GM12878 (cell line): Measurements from ENCODE around the gene LYPLA2. TPM values are rescaled to one million over a fixed set of nuclear protein-coding genes. Genes with fewer than 3 reads are reported as not detected.

Experiments
- ATAC-seq: fragments of 200-7000 bp; cut with Tn5 transposase; 3 replicates; pipeline ENCODE4 v1.9.1; 2020; ENCODE audit warnings: mild to moderate bottlenecking, moderate library complexity
- BruUV-seq: library from RNA; stranded (reverse); fragments of 400-500 nt; replicated peaks from 2 replicates; lab custom pipeline; 2021; lab: Mats Ljungman, UMichigan
- CTCF ChIA-PET: fragments of 300-600 bp; sonication (Branson Sonifier 250); formaldehyde crosslinking; extraction: SDS; loops from one replicate; lab custom pipeline; 2021; ENCODE audit warnings: inconsistent platforms; lab: Yijun Ruan, JAX
- POLR2A ChIA-PET: fragments of 350-600 bp; formaldehyde crosslinking; extraction: SDS; loops from one replicate; lab custom pipeline; 2021; ENCODE audit warnings: inconsistent platforms; lab: Charles Lee
- RAD21 ChIA-PET: fragments of 300-600 bp; sonication (Branson Sonifier 250); formaldehyde crosslinking; loops from one replicate; lab custom pipeline; 2023; ENCODE audit warnings: antibody characterized with exemption; ENCODE audit not compliant: unreplicated experiment; lab: Charles Lee
- SMC1A ChIA-PET: fragments of 300-600 bp; sonication (Branson Sonifier 250); formaldehyde crosslinking; loops from one replicate; lab custom pipeline; 2023; ENCODE audit not compliant: unreplicated experiment, uncharacterized antibody; lab: Charles Lee
- DNase-seq: peaks from one replicate; pipeline ENCODE4 v3.0.0-alpha.2; 2011; ENCODE audit warnings: low read depth, low spot score
- FAIRE-seq: peaks from 3 replicates; lab custom pipeline; 2011; peaks lifted over from hg19 to GRCh38; lab: Jason Lieb, UNC
- H2AFZ ChIP-seq: 2 replicates; pipeline ENCODE4 v1.6.0; 2011; ENCODE audit warnings: low read depth, low read length, control low read depth; ENCODE audit not compliant: control insufficient read depth
- H3K27ac ChIP-seq: 2 replicates; pipeline ENCODE4 v1.5.1; 2011; ENCODE audit warnings: control low read depth; ENCODE audit not compliant: control insufficient read depth, insufficient read depth
- H3K27me3 ChIP-seq, 2 experiments: replicated peaks in 1 of 2; 2 replicates each; pipeline versions ENCODE4 v1.6.0 to v1.6.1; 2011; ENCODE audit warnings: low read length in 1 of 2; ENCODE audit not compliant: control insufficient read depth in 2 of 2, insufficient read depth in 2 of 2
- H3K36me3 ChIP-seq, 2 experiments: 2 replicates each; pipeline ENCODE4 v1.5.1; 2011; ENCODE audit warnings: low read length in 1 of 2; ENCODE audit not compliant: control insufficient read depth in 2 of 2, insufficient read depth in 2 of 2
- H3K4me1 ChIP-seq: 2 replicates; pipeline ENCODE4 v1.6.1; 2011; ENCODE audit warnings: mild to moderate bottlenecking, low read length, moderate library complexity, mixed read lengths; ENCODE audit not compliant: control insufficient read depth, insufficient read depth
- H3K4me2 ChIP-seq: 2 replicates; pipeline ENCODE4 v1.6.0; 2011; ENCODE audit warnings: control low read depth; ENCODE audit not compliant: control insufficient read depth, insufficient read depth
- H3K4me3 ChIP-seq: fragments of 200-600 bp; sonication (generic); 2 replicates; pipeline ENCODE4 v1.5.1; 2016
- H3K79me2 ChIP-seq: 2 replicates; pipeline ENCODE4 v1.6.0; 2011; ENCODE audit warnings: low read length; ENCODE audit not compliant: control insufficient read depth, insufficient read depth
- H3K9ac ChIP-seq: 2 replicates; pipeline ENCODE4 v1.8.0; 2011; ENCODE audit warnings: low read length, control low read depth, mixed read lengths; ENCODE audit not compliant: control insufficient read depth, insufficient read depth
- H3K9me3 ChIP-seq: replicated peaks from 3 replicates; pipeline ENCODE4 v1.5.1; 2011; ENCODE audit warnings: mild to moderate bottlenecking, low read length; ENCODE audit not compliant: control insufficient read depth, insufficient read depth
- H4K20me1 ChIP-seq: 2 replicates; pipeline ENCODE4 v1.6.0; 2011; ENCODE audit not compliant: control insufficient read depth, insufficient read depth
- CBX5 ChIP-seq: sonication (generic); IDR thresholded peaks from 2 replicates; pipeline ENCODE4 v1.6.1; 2016; ENCODE audit warnings: low read depth, moderate library complexity, mild to moderate bottlenecking, inconsistent platforms
- ESRRA ChIP-seq: IDR thresholded peaks from 2 replicates; pipeline ENCODE4 v1.6.1; 2012; ENCODE audit warnings: mild to moderate bottlenecking, low read length, improper control_type of control experiment
- ETV6 ChIP-seq, 2 experiments: fragments of 450-650 bp in 1 of 2; IDR thresholded peaks in 1 of 2; conservative IDR thresholded peaks in 1 of 2; 2 replicates each; pipeline ENCODE4 v1.6.1; 2014; ENCODE audit warnings: antibody characterized with exemption in 1 of 2, borderline replicate concordance in 1 of 2, low read depth in 1 of 2, mild to moderate bottlenecking in 1 of 2, moderate library complexity in 1 of 2
- KAT2A ChIP-seq: conservative IDR thresholded peaks from 2 replicates; pipeline ENCODE4 v1.6.1; 2011; ENCODE audit warnings: low read depth, low read length; ENCODE audit not compliant: control insufficient read depth
- PAX5 ChIP-seq: IDR thresholded peaks from 2 replicates; pipeline ENCODE4 v1.6.1; 2011; ENCODE audit warnings: low read depth, low read length, borderline replicate concordance
- POLR2AphosphoS2 ChIP-seq: IDR thresholded peaks from 2 replicates; pipeline ENCODE4 v1.6.1; 2011; ENCODE audit warnings: low read depth, mild to moderate bottlenecking, low read length, improper control_type of control experiment, moderate library complexity
- POU2F2 ChIP-seq: IDR thresholded peaks from 3 replicates; pipeline ENCODE4 v1.6.1; 2011; ENCODE audit warnings: low read depth, mild to moderate bottlenecking, low read length, borderline replicate concordance
- RUNX3 ChIP-seq: IDR thresholded peaks from 2 replicates; pipeline ENCODE4 v1.6.1; 2012; ENCODE audit warnings: low read length, inconsistent platforms
- SMAD1 ChIP-seq: fragments of 450-650 bp; IDR thresholded peaks from 2 replicates; pipeline ENCODE4 v1.6.1; 2018; ENCODE audit warnings: mild to moderate bottlenecking, low read depth; ENCODE audit not compliant: partially characterized antibody
- SREBF2 ChIP-seq: IDR thresholded peaks from 2 replicates; pipeline ENCODE4 v1.6.1; 2012; ENCODE audit warnings: mild to moderate bottlenecking, low read length
- SUZ12 ChIP-seq: fragments of 200-600 bp; sonication (generic); IDR thresholded peaks from one replicate; pipeline ENCODE4 v1.6.1; 2018; ENCODE audit warnings: antibody characterized with exemption, mild to moderate bottlenecking; ENCODE audit not compliant: unreplicated experiment
- WGBS: methylation state at CpG from one replicate; pipeline ENCODE4 v1.1.6; 2016; ENCODE audit warnings: low lambda C conversion rate; ENCODE audit not compliant: insufficient replicate concordance, insufficient coverage; ENCODE audit errors: missing lambda C conversion rate; 5-methylcytosine and 5-hydroxymethylcytosine counted together
- in situ Hi-C: fragments of 300-500 bp; cut with MboI; formaldehyde crosslinking; loops from 9 replicates; pipeline ENCODE4 v1.14.3; 2018; ENCODE audit warnings: mixed read lengths
- intact Hi-C: fragments of 100-400 bp; cut with micrococcal nuclease; formaldehyde crosslinking; loops from one replicate; pipeline ENCODE4 v1.14.2; 2022; ENCODE audit not compliant: unreplicated experiment
- polyA plus RNA-seq, 11 experiments: library from polyadenylated mRNA; depleted of rRNA in 4 of 11; unstranded in 6 of 11; stranded (reverse) in 5 of 11; fragments of >200 nt; fragmentation: Nextera tagmentation in 4 of 11; fragmentation: Illumina TruSeq in 1 of 11; extraction: Ambion mirVana in 4 of 11; extraction: Trizol in 1 of 11; gene quantifications; 1 replicate in 1 of 11; 2 replicates in 10 of 11; pipeline versions ENCODE4 v1.2.1 to v1.2.3, GENCODE V29; 2011 to 2016; ENCODE audit warnings: inconsistent platforms in 2 of 11, missing spikeins in 2 of 11, low read depth in 1 of 11
- total RNA-seq, 4 experiments: library from RNA; depleted of rRNA in 3 of 4; stranded (reverse); fragments of >200 nt in 3 of 4; fragmentation: Illumina TruSeq in 1 of 4; extraction: Trizol in 1 of 4; gene quantifications; 2 replicates each; pipeline versions ENCODE4 v1.2.1 to v1.2.3, GENCODE V29; 2013 to 2021
- TF ChIP-seq, protein P1 (sequence below): IDR thresholded peaks from 2 replicates; pipeline ENCODE4 v1.6.1; 2011; ENCODE audit warnings: mild to moderate bottlenecking, low read depth, low read length, moderate library complexity; ENCODE audit not compliant: insufficient replicate concordance
- TF ChIP-seq, protein P2 (sequence below): fragments of 450-650 bp; IDR thresholded peaks from 2 replicates; pipeline ENCODE4 v1.6.1; 2017; ENCODE audit warnings: antibody characterized with exemption, mild to moderate bottlenecking, moderate library complexity

LYPLA2 gene
- total and polyA plus RNA-seq, 10 of the 15 experiments (the other 5 are each of a cell fraction or from before 2014, with no cell fraction given) = 2.7 to 129 (median 62.3) TPM

DNA sequence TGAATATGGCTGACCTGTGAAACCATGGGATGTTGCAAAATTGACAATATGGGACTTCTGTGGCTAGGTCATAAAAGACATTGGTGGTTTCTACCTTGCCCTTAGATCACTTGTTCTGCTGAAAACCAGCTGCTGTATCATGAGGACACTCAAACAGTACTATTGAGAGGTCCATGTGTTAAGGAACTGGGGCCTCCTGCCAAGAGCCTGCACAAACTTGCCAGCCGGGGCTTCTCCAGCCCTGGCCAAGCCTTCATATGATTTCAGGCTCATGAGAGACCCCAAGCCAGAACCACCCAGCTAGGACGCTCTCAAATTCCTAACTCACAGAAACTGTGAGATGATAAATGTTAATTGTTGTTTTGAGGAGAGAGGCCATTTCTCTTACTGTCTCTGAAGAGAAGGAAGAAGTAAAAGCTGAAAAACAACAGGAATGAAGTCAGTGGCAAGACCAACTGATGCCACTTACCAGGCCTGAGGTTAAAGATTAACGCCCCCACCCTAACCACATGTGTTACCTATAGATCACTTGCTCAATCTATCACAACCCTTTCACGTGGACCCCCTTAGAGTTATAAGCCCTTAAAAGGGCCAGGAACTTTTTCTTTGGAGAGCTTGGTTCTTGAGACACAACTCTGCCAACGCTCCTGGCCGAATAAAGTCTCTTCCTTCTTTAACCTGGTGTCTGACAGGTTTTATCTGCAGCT lies 16.6 kb upstream of the LYPLA2 start (continued):
- no peak for TF ChIP-seq POU2F2
- TF ChIP-seq, protein P1, sequence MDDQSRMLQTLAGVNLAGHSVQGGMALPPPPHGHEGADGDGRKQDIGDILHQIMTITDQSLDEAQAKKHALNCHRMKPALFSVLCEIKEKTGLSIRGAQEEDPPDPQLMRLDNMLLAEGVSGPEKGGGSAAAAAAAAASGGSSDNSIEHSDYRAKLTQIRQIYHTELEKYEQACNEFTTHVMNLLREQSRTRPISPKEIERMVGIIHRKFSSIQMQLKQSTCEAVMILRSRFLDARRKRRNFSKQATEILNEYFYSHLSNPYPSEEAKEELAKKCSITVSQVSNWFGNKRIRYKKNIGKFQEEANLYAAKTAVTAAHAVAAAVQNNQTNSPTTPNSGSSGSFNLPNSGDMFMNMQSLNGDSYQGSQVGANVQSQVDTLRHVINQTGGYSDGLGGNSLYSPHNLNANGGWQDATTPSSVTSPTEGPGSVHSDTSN = no peak
- no peak for TF ChIP-seq POLR2AphosphoS2
- TF ChIP-seq, protein P2, sequence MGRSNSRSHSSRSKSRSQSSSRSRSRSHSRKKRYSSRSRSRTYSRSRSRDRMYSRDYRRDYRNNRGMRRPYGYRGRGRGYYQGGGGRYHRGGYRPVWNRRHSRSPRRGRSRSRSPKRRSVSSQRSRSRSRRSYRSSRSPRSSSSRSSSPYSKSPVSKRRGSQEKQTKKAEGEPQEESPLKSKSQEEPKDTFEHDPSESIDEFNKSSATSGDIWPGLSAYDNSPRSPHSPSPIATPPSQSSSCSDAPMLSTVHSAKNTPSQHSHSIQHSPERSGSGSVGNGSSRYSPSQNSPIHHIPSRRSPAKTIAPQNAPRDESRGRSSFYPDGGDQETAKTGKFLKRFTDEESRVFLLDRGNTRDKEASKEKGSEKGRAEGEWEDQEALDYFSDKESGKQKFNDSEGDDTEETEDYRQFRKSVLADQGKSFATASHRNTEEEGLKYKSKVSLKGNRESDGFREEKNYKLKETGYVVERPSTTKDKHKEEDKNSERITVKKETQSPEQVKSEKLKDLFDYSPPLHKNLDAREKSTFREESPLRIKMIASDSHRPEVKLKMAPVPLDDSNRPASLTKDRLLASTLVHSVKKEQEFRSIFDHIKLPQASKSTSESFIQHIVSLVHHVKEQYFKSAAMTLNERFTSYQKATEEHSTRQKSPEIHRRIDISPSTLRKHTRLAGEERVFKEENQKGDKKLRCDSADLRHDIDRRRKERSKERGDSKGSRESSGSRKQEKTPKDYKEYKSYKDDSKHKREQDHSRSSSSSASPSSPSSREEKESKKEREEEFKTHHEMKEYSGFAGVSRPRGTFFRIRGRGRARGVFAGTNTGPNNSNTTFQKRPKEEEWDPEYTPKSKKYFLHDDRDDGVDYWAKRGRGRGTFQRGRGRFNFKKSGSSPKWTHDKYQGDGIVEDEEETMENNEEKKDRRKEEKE = no peak
- no peak for TF ChIP-seq ESRRA

DNA sequence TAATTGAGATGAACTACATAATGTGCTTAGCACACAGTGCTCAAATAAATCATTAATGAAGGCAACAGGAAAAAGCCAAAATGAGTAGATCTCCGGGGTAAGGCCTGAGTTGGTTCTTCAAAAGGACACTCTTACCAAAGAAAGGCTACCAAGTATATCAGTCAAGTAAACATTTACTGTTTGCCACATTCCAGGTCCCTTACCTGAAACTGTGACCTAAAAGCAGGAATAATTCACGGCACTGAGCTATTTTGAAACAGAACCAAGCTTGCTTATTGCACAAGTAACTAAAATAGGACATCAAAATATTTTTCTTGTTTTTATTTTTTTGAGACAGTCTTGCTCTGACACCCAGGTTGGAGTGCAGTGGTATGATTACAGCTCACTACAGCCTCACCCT lies 14.7 kb upstream of the LYPLA2 start:
- WGBS = 51% methylated on average over 2 of the region's 2 CpGs
- no peaks in the 10 kb centered on the region for H4K20me1 ChIP-seq
- DNase-seq (no peak), FAIRE-seq (no peak), ATAC-seq (no peak)
- no peak overlapping the region for H3K27ac ChIP-seq
- no peak overlapping the region for H3K4me3 ChIP-seq
- ChIA-PET POLR2A (interaction anchor here (0.9 to 1.6 kb wide), 3 partner anchors 14 to 134 kb away, joined by 3 to 7 read pairs (median 3); no protein-coding TSS in a partner anchor), RAD21 (interaction anchor here (0.9 to 3.8 kb wide), 6 partner anchors 15 to 140 kb away, joined by 4 to 27 read pairs (median 6); no protein-coding TSS in a partner anchor), SMC1A (interaction anchor here (0.9 to 3.5 kb wide), 7 partner anchors 25 to 275 kb away, joined by 3 to 19 read pairs (median 4); partner anchors contain the start of gene GALE), CTCF (interaction anchor here (0.6 to 9.3 kb wide), 7 partner anchors 12 to 888 kb away, joined by 3 to 87 read pairs (median 4); partner anchors contain the start of gene CNR2)
- no peaks in the 10 kb centered on the region for H3K27me3 ChIP-seq
- H3K79me2 ChIP-seq = peaks cover 36% of the 10 kb centered on the region
- in situ Hi-C loops (loop anchor here (25.0 kb wide), 1 partner anchor 1461 kb away; the partner anchor contains the start of genes RSRP1 and SYF2), intact Hi-C loops (loop anchor here (10.0 kb wide), 1 partner anchor 249 kb away; no protein-coding TSS in a partner anchor)
- H2AFZ ChIP-seq = no peak overlapping the region
- no peaks in the 10 kb centered on the region for H3K9me3 ChIP-seq
- no peak overlapping the region for H3K9ac ChIP-seq
- H3K4me1 ChIP-seq = peaks cover 16% of the 10 kb centered on the region
- BruUV-seq = no TSS peak
- no peak for TF ChIP-seq ETV6 (conservative IDR thresholded peaks at IDR 0.05 in 1 of 2, IDR thresholded peaks at IDR 0.05 in 1 of 2; ENCODE audit: borderline replicate concordance in 1 of 2, low read depth in 1 of 2)
- no peak for TF ChIP-seq RUNX3
- TF ChIP-seq SMAD1 = no peak
- no peak for TF ChIP-seq CBX5
- no peak for TF ChIP-seq KAT2A
- TF ChIP-seq SUZ12 = no peak
- TF ChIP-seq PAX5 = no peak
- TF ChIP-seq SREBF2 = no peak
- peak overlapping the region; percentile 98; the same call in 1 of the 2 replicates for H3K4me2 ChIP-seq
- H3K36me3 ChIP-seq = no peaks in the 10 kb centered on the region; a peak in 1 of 4 replicates
